ENCODE measurements around the gene CDX1.

Gene CDX1

DNA sequence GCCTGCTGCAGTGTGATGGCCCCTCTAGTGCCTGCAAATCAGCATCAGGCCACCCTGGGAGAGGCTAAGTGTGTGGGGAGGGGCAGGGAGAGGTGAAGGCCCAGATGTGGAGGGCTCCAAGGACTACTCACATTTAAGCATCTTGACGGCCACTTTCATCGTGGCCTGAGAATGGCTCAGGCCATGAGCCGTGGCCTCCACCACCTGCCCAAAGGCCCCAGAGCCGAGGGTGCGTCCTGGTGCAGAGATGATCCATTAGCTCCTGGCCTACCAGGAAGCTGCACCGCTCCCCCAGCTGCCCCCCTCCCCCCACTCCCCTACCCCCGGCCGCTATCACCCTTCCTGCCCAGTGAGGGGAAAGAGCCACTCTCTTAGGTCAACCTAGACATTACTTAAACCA lies 42.0 kb upstream of the CDX1 start:
- no peak for DNase-seq (ENCODE audit: low spot score in 2 of 2)
- H3K4me1 ChIP-seq, result no peaks in the 10 kb centered on the region
- H3K27me3 ChIP-seq (ENCODE audit: low read depth), result no peaks in the 10 kb centered on the region
- H3K36me3 ChIP-seq (replicated peaks), result no peaks in the 10 kb centered on the region
- in situ Hi-C loops (cut with MboI; ENCODE audit: low sequenced_read_pairs), result loop anchor here (10.0 kb wide), 1 partner anchor 310 kb away; no protein-coding TSS in a partner anchor
- no peak overlapping the region for H3K4me3 ChIP-seq
- no peaks in the 10 kb centered on the region for H3K9me3 ChIP-seq

DNA sequence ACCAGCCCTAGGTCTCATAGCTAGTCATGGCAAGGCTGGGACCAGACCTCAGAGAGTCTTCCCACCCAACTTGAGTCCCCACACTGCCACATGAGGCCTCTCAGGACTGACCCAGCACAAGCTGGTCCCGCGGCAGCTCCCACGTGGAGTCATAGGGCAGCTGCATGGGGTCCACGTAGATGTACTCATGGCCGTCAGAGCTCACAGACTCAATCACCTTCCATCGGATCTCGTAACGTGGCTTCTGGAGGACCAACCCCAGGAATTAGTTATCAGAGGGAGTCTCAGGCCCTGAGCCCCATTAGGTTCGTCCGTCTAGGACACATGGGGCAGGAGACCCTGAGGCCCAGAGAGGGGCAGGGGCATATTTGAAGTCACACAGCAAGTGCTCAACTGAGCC lies 41.2 kb upstream of the CDX1 start:
- no peak for DNase-seq (ENCODE audit: low spot score in 2 of 2)
- H3K4me1 ChIP-seq, result no peaks in the 10 kb centered on the region
- no peak overlapping the region for H3K4me3 ChIP-seq
- in situ Hi-C loops (cut with MboI; ENCODE audit: low sequenced_read_pairs), result loop anchor here (10.0 kb wide), 1 partner anchor 309 kb away; no protein-coding TSS in a partner anchor
- H3K27me3 ChIP-seq (ENCODE audit: low read depth), result no peaks in the 10 kb centered on the region
- H3K9me3 ChIP-seq, result no peaks in the 10 kb centered on the region
- no peaks in the 10 kb centered on the region for H3K36me3 ChIP-seq (replicated peaks)

DNA sequence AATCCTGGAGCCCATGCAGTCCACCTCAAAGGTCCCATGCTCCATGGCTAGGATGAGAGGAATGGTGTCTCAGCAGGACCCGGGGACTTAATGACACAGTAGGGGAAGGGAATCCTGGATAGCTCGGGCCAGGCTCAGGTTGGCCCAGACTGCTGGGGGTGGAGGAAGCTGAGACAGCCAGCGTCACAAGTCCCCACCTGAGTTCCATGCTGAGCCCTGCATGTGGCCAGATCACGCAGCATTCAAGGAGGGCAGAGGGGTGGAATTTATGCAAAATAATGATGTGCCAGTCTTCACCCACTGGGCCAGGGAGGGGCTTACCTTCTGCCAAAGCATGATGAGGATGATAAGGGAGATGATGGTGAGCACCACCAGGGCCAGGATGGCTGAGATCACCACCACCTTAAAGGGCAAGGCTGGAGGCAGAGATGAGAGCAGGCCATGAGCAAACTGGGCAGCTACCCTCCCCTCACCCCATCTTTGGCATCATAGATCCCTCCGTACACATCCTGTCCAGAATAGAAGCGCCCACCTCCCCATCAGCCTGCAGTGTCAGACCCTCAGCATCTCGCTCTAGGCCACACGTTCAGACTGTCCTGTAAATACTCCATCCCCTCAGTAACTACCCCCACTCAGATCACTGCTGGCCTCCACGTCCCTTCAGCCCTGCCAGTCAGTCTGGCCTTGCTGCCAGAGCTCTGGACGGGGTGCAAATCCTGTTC lies 40.2 kb upstream of the CDX1 start:
- Histone ChIP-seq H3K9me3 (no peaks in the 10 kb centered on the region), H3K36me3 (replicated peaks) (no peaks in the 10 kb centered on the region), H3K4me1 (no peaks in the 10 kb centered on the region), H3K27me3 (ENCODE audit: low read depth) (no peaks in the 10 kb centered on the region), H3K4me3 (no peak overlapping the region)
- in situ Hi-C loops (cut with MboI; ENCODE audit: low sequenced_read_pairs), result loop anchor here (10.0 kb wide), 1 partner anchor 308 kb away; no protein-coding TSS in a partner anchor
- no peak for DNase-seq (ENCODE audit: low spot score in 2 of 2)

DNA sequence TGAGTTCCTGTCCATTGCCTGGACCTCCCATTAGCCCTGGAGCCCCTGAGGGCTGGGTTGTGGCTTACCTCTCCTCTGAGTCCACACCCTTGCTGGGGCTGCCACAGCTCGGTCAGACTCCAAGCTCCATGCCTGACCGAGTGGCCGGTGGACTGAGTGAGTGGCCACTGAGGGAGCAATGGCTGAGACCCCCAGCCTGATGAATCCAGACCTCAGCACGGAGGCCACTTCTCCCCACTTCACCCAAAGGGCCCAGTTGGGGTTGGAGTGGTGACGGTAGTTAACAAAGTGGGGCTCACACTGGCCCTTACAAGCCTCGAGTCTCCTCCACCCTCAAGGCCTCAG lies 39.7 kb upstream of the CDX1 start:
- in situ Hi-C loops (cut with MboI; ENCODE audit: low sequenced_read_pairs), result loop anchor here (10.0 kb wide), 1 partner anchor 308 kb away; no protein-coding TSS in a partner anchor
- H3K27me3 ChIP-seq (ENCODE audit: low read depth), result no peaks in the 10 kb centered on the region
- H3K4me3 ChIP-seq, result no peak overlapping the region
- no peaks in the 10 kb centered on the region for H3K9me3 ChIP-seq
- H3K36me3 ChIP-seq (replicated peaks), result no peaks in the 10 kb centered on the region
- H3K4me1 ChIP-seq, result no peaks in the 10 kb centered on the region
- DNase-seq (ENCODE audit: low spot score in 2 of 2), result no peak

DNA sequence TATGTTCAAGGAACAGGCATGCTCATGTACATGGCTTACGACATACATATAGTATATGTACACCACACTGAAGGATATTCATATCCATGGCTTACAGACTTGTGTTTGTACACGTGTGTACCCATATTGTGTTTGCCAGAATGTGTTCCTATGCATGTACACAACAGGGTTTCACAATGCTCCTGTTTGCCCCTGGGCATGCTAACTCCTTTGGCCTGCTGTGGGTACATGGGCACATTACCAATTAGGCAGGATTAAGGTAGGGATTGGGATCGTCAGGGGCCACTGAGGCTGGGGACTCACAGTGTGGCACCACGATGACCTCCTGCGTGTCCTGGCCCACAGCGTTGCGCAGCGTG lies 37.1 kb upstream of the CDX1 start:
- Histone ChIP-seq H3K4me3 (no peak overlapping the region), H3K27me3 (ENCODE audit: low read depth) (no peaks in the 10 kb centered on the region), H3K4me1 (no peaks in the 10 kb centered on the region), H3K36me3 (replicated peaks) (no peaks in the 10 kb centered on the region), H3K9me3 (no peaks in the 10 kb centered on the region)
- in situ Hi-C loops (cut with MboI; ENCODE audit: low sequenced_read_pairs), result loop anchor here (10.0 kb wide), 1 partner anchor 305 kb away; no protein-coding TSS in a partner anchor
- no peak for DNase-seq (ENCODE audit: low spot score in 2 of 2)

DNA sequence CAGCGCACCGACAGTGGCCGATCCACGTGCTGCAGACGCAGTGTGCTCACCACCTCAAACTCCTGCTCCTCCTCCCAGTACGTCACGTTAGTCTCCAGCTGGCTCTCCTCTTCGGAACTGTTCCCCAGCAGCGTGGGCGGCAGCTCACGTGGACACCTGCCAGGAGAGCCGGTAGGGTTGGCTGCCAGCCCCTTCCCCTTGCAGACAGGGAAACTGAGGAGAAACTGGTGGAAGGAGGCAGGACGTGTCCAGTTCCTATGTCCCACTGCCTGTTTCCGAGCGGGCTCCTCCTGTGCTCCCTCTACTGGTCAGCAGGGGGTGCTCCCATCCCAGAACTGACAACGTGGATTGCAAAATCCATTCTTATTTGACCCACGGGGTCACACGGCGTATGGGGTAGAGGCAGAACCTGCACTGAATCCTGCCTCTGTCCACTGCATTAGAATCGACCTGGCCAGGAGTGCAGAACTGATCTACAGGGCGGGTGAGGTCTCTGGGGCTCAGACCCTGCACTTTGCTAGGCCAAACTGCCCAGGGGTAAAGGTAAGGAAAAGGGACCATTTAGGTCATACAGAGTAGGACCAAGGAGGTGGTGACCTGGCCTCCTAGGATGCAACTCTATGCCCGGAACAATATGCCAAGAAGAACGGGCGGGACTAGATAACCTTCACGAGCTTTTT lies 36.6 kb upstream of the CDX1 start:
- in situ Hi-C loops (cut with MboI; ENCODE audit: low sequenced_read_pairs), result loop anchor here (10.0 kb wide), 1 partner anchor 305 kb away; no protein-coding TSS in a partner anchor
- H3K9me3 ChIP-seq, result no peaks in the 10 kb centered on the region
- no peaks in the 10 kb centered on the region for H3K36me3 ChIP-seq (replicated peaks)
- H3K27me3 ChIP-seq (ENCODE audit: low read depth), result no peaks in the 10 kb centered on the region
- no peak overlapping the region for H3K4me3 ChIP-seq
- DNase-seq (ENCODE audit: low spot score in 2 of 2), result peak; percentile 65 to 85
- H3K4me1 ChIP-seq, result no peaks in the 10 kb centered on the region

DNA sequence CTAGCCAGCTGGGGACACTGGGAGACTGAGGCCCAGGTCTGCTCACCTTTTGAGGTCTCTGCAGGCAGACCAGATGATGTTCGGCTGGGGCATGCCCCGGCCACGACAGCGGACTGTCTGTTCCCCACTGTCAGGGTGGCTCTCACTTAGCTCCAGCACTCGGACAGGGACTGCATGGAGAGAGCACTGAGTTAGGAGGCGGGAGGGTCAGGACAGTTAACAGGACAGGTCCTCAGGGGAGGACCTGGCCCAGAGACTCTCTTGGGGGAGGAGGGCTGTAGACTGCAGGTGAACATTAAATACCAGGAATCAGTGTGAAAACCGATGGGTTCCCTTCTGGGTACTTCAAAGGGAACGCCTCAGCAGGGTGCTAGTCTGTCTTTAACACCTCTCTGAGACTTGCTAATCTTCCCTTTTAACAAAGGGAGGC lies 36.1 kb upstream of the CDX1 start:
- Histone ChIP-seq H3K4me3 (no peak overlapping the region), H3K4me1 (no peaks in the 10 kb centered on the region), H3K36me3 (replicated peaks) (no peaks in the 10 kb centered on the region), H3K9me3 (no peaks in the 10 kb centered on the region), H3K27me3 (ENCODE audit: low read depth) (no peaks in the 10 kb centered on the region)
- in situ Hi-C loops (cut with MboI; ENCODE audit: low sequenced_read_pairs), result no loop called here
- no peak for DNase-seq (ENCODE audit: low spot score in 2 of 2)

DNA sequence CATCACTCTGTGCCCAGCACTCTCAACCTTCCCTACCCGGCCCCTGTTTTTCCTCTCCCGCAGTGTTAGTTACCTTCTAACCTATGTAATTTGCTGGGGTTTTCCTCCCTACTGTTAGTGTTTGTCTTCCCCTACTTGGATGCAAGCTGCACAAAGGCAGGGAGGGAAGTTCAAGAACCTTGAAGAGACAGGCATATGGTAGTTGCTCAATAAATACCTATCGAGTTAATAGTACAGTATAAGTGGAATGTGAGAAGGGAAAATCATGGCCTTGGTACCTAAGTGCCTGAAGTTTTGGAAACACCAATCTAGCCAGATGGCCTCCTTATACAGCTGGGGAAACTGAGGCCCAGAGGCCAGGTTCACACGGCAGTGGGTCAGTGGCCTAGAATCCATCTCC lies 35.1 kb upstream of the CDX1 start:
- no peak overlapping the region for H3K4me3 ChIP-seq
- no peaks in the 10 kb centered on the region for H3K9me3 ChIP-seq
- DNase-seq (ENCODE audit: low spot score in 2 of 2), result no peak
- in situ Hi-C loops (cut with MboI; ENCODE audit: low sequenced_read_pairs), result no loop called here
- no peaks in the 10 kb centered on the region for H3K4me1 ChIP-seq
- H3K36me3 ChIP-seq (replicated peaks), result no peaks in the 10 kb centered on the region
- no peaks in the 10 kb centered on the region for H3K27me3 ChIP-seq (ENCODE audit: low read depth)

DNA sequence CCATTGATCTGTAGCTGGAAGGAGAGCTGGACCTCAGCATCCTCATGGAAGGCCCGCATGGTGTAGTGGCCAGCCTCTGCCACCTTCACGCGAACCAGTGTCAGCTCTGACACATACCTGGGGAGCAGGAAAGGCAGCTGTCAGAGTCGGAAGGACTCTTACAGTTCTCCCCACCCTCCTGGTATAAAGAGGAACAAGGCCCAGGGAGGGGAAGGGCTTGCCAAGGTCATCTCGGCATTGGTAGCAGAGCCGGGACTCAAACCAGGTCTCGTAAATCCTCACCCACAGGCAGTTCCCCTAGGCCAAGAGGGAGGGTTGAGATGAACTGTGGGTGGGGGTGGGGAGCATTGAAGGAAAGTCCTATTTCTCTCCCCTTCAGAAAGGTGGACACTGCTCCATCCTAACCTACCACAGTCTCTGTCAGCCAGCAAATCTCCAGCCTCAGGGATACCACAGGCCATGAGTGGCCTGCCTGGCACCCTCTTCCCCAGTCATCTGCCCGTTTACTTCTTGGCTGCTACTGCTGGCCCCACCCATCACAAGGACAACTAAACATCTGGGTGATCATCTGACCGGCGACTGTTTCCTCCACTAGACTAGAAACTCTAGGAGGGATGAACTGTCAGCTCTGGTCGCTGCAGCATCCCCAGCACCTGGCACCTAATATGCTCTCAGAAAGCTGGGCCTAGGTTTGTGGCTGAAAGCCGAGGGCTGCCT lies 34.4 kb upstream of the CDX1 start:
- no peaks in the 10 kb centered on the region for H3K36me3 ChIP-seq (replicated peaks)
- in situ Hi-C loops (cut with MboI; ENCODE audit: low sequenced_read_pairs), result no loop called here
- H3K4me3 ChIP-seq, result no peak overlapping the region
- H3K4me1 ChIP-seq, result no peaks in the 10 kb centered on the region
- no peaks in the 10 kb centered on the region for H3K9me3 ChIP-seq
- H3K27me3 ChIP-seq (ENCODE audit: low read depth), result no peaks in the 10 kb centered on the region
- DNase-seq (ENCODE audit: low spot score in 2 of 2), result no peak

DNA sequence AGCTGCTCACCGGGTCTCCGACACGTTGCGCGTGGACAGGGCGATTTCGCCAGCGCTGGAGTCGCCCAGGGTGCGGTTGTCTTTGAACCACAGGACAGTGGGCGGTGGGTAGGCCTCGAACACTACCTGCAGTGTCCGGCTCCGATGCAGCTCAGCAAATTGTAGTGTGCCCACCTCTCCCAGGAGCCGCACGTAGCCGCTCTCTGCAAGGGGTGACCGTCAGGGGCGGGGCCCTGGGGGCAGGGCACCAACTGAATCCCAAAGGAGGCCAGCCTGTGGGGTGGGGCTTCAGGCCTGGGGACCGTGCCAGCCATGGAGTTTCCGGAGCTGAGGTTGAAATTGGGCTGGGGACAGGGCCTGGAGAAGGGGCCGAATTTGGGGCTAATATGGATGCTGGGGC lies 33.8 kb upstream of the CDX1 start:
- Histone ChIP-seq H3K27me3 (ENCODE audit: low read depth) (no peaks in the 10 kb centered on the region), H3K4me3 (no peak overlapping the region), H3K36me3 (replicated peaks) (no peaks in the 10 kb centered on the region), H3K4me1 (no peaks in the 10 kb centered on the region), H3K9me3 (no peaks in the 10 kb centered on the region)
- in situ Hi-C loops (cut with MboI; ENCODE audit: low sequenced_read_pairs), result no loop called here
- DNase-seq (ENCODE audit: low spot score in 2 of 2), result no peak

DNA sequence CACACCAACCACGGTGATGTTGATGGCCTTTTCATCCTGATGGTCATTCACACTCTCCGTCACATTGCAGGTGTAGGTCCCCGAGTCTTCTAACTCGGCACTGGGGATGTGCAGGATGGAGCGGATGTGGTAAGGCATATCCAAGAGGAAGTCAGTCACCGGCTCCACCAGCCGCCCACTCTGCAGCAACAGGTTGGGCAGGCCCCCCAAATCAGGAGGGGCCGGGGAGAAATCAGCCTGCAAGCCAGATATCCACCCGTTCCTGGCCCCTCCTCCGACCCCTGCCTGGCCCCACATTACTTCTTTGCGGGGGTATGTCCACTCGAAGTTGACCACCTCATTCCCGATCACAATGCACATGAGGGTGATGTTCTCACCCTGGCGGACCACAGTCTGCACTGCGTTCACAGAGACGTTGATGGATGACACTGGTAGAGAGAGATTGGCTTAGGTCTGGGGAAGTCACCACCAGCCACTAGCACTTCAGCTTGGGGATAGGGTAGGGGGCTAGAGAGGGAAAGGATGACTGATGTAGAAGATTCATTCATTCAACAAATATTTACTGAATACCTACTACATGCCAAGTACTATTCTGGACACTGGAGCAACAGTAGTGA lies 32.9 kb upstream of the CDX1 start:
- DNase-seq (ENCODE audit: low spot score in 2 of 2), result no peak
- H3K4me1 ChIP-seq, result no peaks in the 10 kb centered on the region
- H3K36me3 ChIP-seq (replicated peaks), result no peaks in the 10 kb centered on the region
- no peaks in the 10 kb centered on the region for H3K27me3 ChIP-seq (ENCODE audit: low read depth)
- no peak overlapping the region for H3K4me3 ChIP-seq
- in situ Hi-C loops (cut with MboI; ENCODE audit: low sequenced_read_pairs), result no loop called here
- no peaks in the 10 kb centered on the region for H3K9me3 ChIP-seq

DNA sequence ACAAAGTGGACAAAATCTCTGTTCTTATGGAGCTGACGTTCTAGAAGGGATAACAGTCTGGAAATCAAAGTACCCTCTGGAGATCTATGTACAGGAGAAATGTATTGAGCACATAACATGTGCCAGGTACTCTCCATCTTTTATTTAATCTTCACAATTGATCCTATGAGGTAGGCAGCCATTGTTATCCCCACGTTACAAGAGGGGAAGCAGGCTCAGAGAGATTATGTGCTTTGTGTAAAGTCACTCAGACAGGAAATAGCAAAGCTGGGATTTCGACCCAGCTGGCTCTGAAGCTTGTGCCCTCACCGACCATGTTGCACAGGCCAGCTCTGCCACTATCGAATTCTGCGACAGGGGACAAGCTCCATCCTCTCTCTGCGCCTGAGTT lies 32.4 kb upstream of the CDX1 start:
- Histone ChIP-seq H3K4me1 (no peaks in the 10 kb centered on the region), H3K27me3 (ENCODE audit: low read depth) (no peaks in the 10 kb centered on the region), H3K4me3 (no peak overlapping the region), H3K36me3 (replicated peaks) (no peaks in the 10 kb centered on the region), H3K9me3 (no peaks in the 10 kb centered on the region)
- in situ Hi-C loops (cut with MboI; ENCODE audit: low sequenced_read_pairs), result no loop called here
- DNase-seq (ENCODE audit: low spot score in 2 of 2), result no peak

DNA sequence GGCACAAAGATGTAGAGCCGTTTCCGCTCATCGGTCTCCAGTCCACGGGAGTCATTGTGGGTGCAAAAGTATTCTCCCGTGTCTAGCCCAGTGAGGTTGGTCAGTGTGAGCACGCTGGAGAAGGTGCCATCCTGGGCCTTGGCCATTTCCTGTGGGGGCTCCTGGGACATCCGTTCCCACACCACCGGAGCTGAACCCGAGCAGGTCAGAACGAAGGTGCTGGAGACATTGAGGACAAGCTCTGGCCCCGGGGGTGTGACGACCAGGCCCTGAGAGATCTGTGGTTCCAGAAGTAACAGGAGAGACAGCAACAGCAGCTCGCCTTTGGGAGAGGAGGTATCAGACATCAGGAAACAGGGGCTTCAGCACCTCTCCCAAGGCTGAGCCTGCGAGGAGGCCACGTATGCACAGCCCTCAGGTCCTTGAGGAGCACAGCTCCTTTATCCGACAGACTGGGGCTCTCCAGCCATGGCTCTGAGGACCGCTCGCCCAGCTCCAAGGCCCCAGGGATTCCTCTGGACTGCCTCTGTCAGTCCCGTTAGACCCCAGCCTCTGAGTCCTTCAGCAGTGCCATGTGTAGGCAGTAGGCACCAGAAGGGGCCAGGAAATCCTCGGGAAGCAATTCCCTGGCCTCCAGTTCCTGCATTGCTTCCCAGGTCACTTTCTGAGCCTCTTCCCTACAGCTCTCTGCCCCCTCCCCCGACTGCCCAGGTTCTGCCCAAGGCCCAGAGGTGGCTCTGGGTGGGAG lies 30.8 kb upstream of the CDX1 start:
- no peak for DNase-seq (ENCODE audit: low spot score in 2 of 2)
- no peaks in the 10 kb centered on the region for H3K4me1 ChIP-seq

More for the DNA sequence above, 30.8 kb upstream of the CDX1 start:
- in situ Hi-C loops (cut with MboI; ENCODE audit: low sequenced_read_pairs), result no loop called here
- no peaks in the 10 kb centered on the region for H3K27me3 ChIP-seq (ENCODE audit: low read depth)
- H3K9me3 ChIP-seq, result no peaks in the 10 kb centered on the region
- H3K4me3 ChIP-seq, result no peak overlapping the region
- no peaks in the 10 kb centered on the region for H3K36me3 ChIP-seq (replicated peaks)

Data from HAP-1 (cell line).